Measurements from ENCODE around the gene PCDHGA1.

Gene PCDHGA1

GRCh38 chr5:141517880-141518617, 187.7 kb downstream of the PCDHGA1 start:
- no peaks in the 10 kb centered on the region for H3K27me3 ChIP-seq (ENCODE audit: control insufficient read depth, insufficient read depth, low read length)
- H3K4me3 ChIP-seq (ENCODE audit: low read depth, low read length) = no peak overlapping the region
- H3K4me1 ChIP-seq (ENCODE audit: control insufficient read depth, insufficient read depth, low read length) = peaks cover 8% of the 10 kb centered on the region
- H3K36me3 ChIP-seq (ENCODE audit: control insufficient read depth, insufficient read depth, low read length) = peaks cover 13% of the 10 kb centered on the region
- H3K9ac ChIP-seq (ENCODE audit: low read depth, low read length) = no peak overlapping the region
- no peaks in the 10 kb centered on the region for H3K9me3 ChIP-seq (ENCODE audit: control insufficient read depth, insufficient read depth, low read length)

GRCh38 chr5:141518618-141519015, 188.3 kb downstream of the PCDHGA1 start:
- no peaks in the 10 kb centered on the region for H3K27me3 ChIP-seq (ENCODE audit: control insufficient read depth, insufficient read depth, low read length)
- H3K4me3 ChIP-seq (ENCODE audit: low read depth, low read length) = no peak overlapping the region
- H3K9ac ChIP-seq (ENCODE audit: low read depth, low read length) = no peak overlapping the region
- H3K9me3 ChIP-seq (ENCODE audit: control insufficient read depth, insufficient read depth, low read length) = no peaks in the 10 kb centered on the region
- peaks cover 8% of the 10 kb centered on the region for H3K4me1 ChIP-seq (ENCODE audit: control insufficient read depth, insufficient read depth, low read length)
- peaks cover 13% of the 10 kb centered on the region for H3K36me3 ChIP-seq (ENCODE audit: control insufficient read depth, insufficient read depth, low read length)

- no peaks in the 10 kb centered on the region for H3K9me3 ChIP-seq (ENCODE audit: control insufficient read depth, insufficient read depth, low read length)
- no peak overlapping the region for H3K4me3 ChIP-seq (ENCODE audit: low read depth, low read length)
- no peaks in the 10 kb centered on the region for H3K27me3 ChIP-seq (ENCODE audit: control insufficient read depth, insufficient read depth, low read length)
- H3K9ac ChIP-seq (ENCODE audit: low read depth, low read length) = no peak overlapping the region
- peaks cover 6% of the 10 kb centered on the region for H3K4me1 ChIP-seq (ENCODE audit: control insufficient read depth, insufficient read depth, low read length)
- H3K36me3 ChIP-seq (ENCODE audit: control insufficient read depth, insufficient read depth, low read length) = peaks cover 13% of the 10 kb centered on the region
These were observed 189.6 kb downstream of the PCDHGA1 start for GRCh38 chr5:141519605-141520565.

GRCh38 chr5:141521244-141521781, 191.0 kb downstream of the PCDHGA1 start:
- Histone ChIP-seq H3K4me3 (ENCODE audit: low read depth, low read length) (no peak overlapping the region), H3K36me3 (ENCODE audit: control insufficient read depth, insufficient read depth, low read length) (peaks cover 8% of the 10 kb centered on the region), H3K4me1 (ENCODE audit: control insufficient read depth, insufficient read depth, low read length) (peaks cover 12% of the 10 kb centered on the region), H3K9ac (ENCODE audit: low read depth, low read length) (no peak overlapping the region), H3K27me3 (ENCODE audit: control insufficient read depth, insufficient read depth, low read length) (no peaks in the 10 kb centered on the region), H3K9me3 (ENCODE audit: control insufficient read depth, insufficient read depth, low read length) (no peaks in the 10 kb centered on the region)

GRCh38 chr5:141522301-141522700, 192.0 kb downstream of the PCDHGA1 start:
- Histone ChIP-seq H3K4me3 (ENCODE audit: low read depth, low read length) (no peak overlapping the region), H3K9me3 (ENCODE audit: control insufficient read depth, insufficient read depth, low read length) (no peaks in the 10 kb centered on the region), H3K36me3 (ENCODE audit: control insufficient read depth, insufficient read depth, low read length) (peaks cover 5% of the 10 kb centered on the region), H3K27me3 (ENCODE audit: control insufficient read depth, insufficient read depth, low read length) (no peaks in the 10 kb centered on the region), H3K4me1 (ENCODE audit: control insufficient read depth, insufficient read depth, low read length) (peaks cover 12% of the 10 kb centered on the region), H3K9ac (ENCODE audit: low read depth, low read length) (no peak overlapping the region)

- Histone ChIP-seq H3K27me3 (ENCODE audit: control insufficient read depth, insufficient read depth, low read length) (no peaks in the 10 kb centered on the region), H3K36me3 (ENCODE audit: control insufficient read depth, insufficient read depth, low read length) (peaks cover 11% of the 10 kb centered on the region), H3K9ac (ENCODE audit: low read depth, low read length) (no peak overlapping the region), H3K9me3 (ENCODE audit: control insufficient read depth, insufficient read depth, low read length) (no peaks in the 10 kb centered on the region), H3K4me1 (ENCODE audit: control insufficient read depth, insufficient read depth, low read length) (peaks cover 12% of the 10 kb centered on the region), H3K4me3 (ENCODE audit: low read depth, low read length) (no peak overlapping the region)
These were observed 193.7 kb downstream of the PCDHGA1 start for GRCh38 chr5:141523991-141524390.

- Histone ChIP-seq H3K9ac (ENCODE audit: low read depth, low read length) (peak overlapping the region; percentile 28), H3K36me3 (ENCODE audit: control insufficient read depth, insufficient read depth, low read length) (peaks cover 11% of the 10 kb centered on the region), H3K9me3 (ENCODE audit: control insufficient read depth, insufficient read depth, low read length) (no peaks in the 10 kb centered on the region), H3K4me3 (ENCODE audit: low read depth, low read length) (no peak overlapping the region), H3K4me1 (ENCODE audit: control insufficient read depth, insufficient read depth, low read length) (peaks cover 12% of the 10 kb centered on the region), H3K27me3 (ENCODE audit: control insufficient read depth, insufficient read depth, low read length) (no peaks in the 10 kb centered on the region)
These were observed 194.6 kb downstream of the PCDHGA1 start for GRCh38 chr5:141524604-141525597.

GRCh38 chr5:141525653-141526052, 195.3 kb downstream of the PCDHGA1 start:
- no peaks in the 10 kb centered on the region for H3K27me3 ChIP-seq (ENCODE audit: control insufficient read depth, insufficient read depth, low read length)
- H3K4me1 ChIP-seq (ENCODE audit: control insufficient read depth, insufficient read depth, low read length) = peaks cover 12% of the 10 kb centered on the region
- peaks cover 11% of the 10 kb centered on the region for H3K36me3 ChIP-seq (ENCODE audit: control insufficient read depth, insufficient read depth, low read length)
- H3K9me3 ChIP-seq (ENCODE audit: control insufficient read depth, insufficient read depth, low read length) = no peaks in the 10 kb centered on the region
- H3K9ac ChIP-seq (ENCODE audit: low read depth, low read length) = no peak overlapping the region
- H3K4me3 ChIP-seq (ENCODE audit: low read depth, low read length) = no peak overlapping the region

- Histone ChIP-seq H3K4me1 (ENCODE audit: control insufficient read depth, insufficient read depth, low read length) (peaks cover 12% of the 10 kb centered on the region), H3K36me3 (ENCODE audit: control insufficient read depth, insufficient read depth, low read length) (peaks cover 11% of the 10 kb centered on the region), H3K4me3 (ENCODE audit: low read depth, low read length) (no peak overlapping the region), H3K27me3 (ENCODE audit: control insufficient read depth, insufficient read depth, low read length) (no peaks in the 10 kb centered on the region), H3K9me3 (ENCODE audit: control insufficient read depth, insufficient read depth, low read length) (no peaks in the 10 kb centered on the region), H3K9ac (ENCODE audit: low read depth, low read length) (no peak overlapping the region)
These were observed 197.1 kb downstream of the PCDHGA1 start for GRCh38 chr5:141527426-141527825.

GRCh38 chr5:141528291-141528984, 198.1 kb downstream of the PCDHGA1 start:
- H3K9ac ChIP-seq (ENCODE audit: low read depth, low read length) = no peak overlapping the region
- no peaks in the 10 kb centered on the region for H3K9me3 ChIP-seq (ENCODE audit: control insufficient read depth, insufficient read depth, low read length)

More at GRCh38 chr5:141528291-141528984, 198.1 kb downstream of the PCDHGA1 start:
- H3K4me1 ChIP-seq (ENCODE audit: control insufficient read depth, insufficient read depth, low read length) = peaks cover 12% of the 10 kb centered on the region
- no peak overlapping the region for H3K4me3 ChIP-seq (ENCODE audit: low read depth, low read length)
- no peaks in the 10 kb centered on the region for H3K27me3 ChIP-seq (ENCODE audit: control insufficient read depth, insufficient read depth, low read length)
- peaks cover 11% of the 10 kb centered on the region for H3K36me3 ChIP-seq (ENCODE audit: control insufficient read depth, insufficient read depth, low read length)
